GM21723 (cell line): ENCODE results near the gene DPH2.
A peak's percentile ranks its signal among the peaks of the same experiment; 100 is the strongest.

Source experiments
- ATAC-seq: cut with Tn5 transposase; IDR thresholded peaks from one replicate; pipeline ENCODE4 v1.9.1; 2021; ENCODE audit warnings: mild to moderate bottlenecking, moderate library complexity; ENCODE audit not compliant: unreplicated experiment

The DPH2 gene

GRCh38 chr1:43969746-43970466 lies at the start of gene DPH2:
DPH2 (plus strand) TSS chr1:43970010; CDS start chr1:43970176, 166 bp downstream.
- ATAC-seq, result peak; percentile 70

- ATAC-seq, result no peak
Observed at GRCh38 chr1:43921022-43921421, 48.8 kb upstream of the DPH2 start.

GRCh38 chr1:43924516-43924915 lies 45.3 kb upstream of the DPH2 start:
- no peak for ATAC-seq

GRCh38 chr1:43925846-43926245 lies 44.0 kb upstream of the DPH2 start:
- no peak for ATAC-seq

- ATAC-seq, result no peak
Observed at GRCh38 chr1:43930168-43930948, 39.5 kb upstream of the DPH2 start.

GRCh38 chr1:43930949-43931275 lies 38.9 kb upstream of the DPH2 start:
- ATAC-seq, result no peak

GRCh38 chr1:43931711-43932660 lies 37.8 kb upstream of the DPH2 start:
- ATAC-seq, result no peak

GRCh38 chr1:43932786-43933385 lies 36.9 kb upstream of the DPH2 start:
- ATAC-seq, result no peak

GRCh38 chr1:43933386-43934100 lies 36.3 kb upstream of the DPH2 start, which contains the start of gene ARTN:
ARTN (plus strand) TSS chr1:43933801; CDS start chr1:43935657, 1,856 bp downstream.
- ATAC-seq, result no peak

- ATAC-seq, result no peak
Observed at GRCh38 chr1:43934101-43934985, 35.5 kb upstream of the DPH2 start.

- ATAC-seq, result no peak
Observed at GRCh38 chr1:43934986-43935324, 34.9 kb upstream of the DPH2 start.

- no peak for ATAC-seq
Observed at GRCh38 chr1:43935711-43936427, 33.9 kb upstream of the DPH2 start.

GRCh38 chr1:43936431-43937151 lies 33.2 kb upstream of the DPH2 start:
- no peak for ATAC-seq

- no peak for ATAC-seq
Observed at GRCh38 chr1:43937179-43937865, 32.5 kb upstream of the DPH2 start.

GRCh38 chr1:43938383-43938782 lies 31.4 kb upstream of the DPH2 start:
- ATAC-seq, result no peak

- no peak for ATAC-seq
Observed at GRCh38 chr1:43938892-43939587, 30.8 kb upstream of the DPH2 start.

GRCh38 chr1:43942411-43942810 lies 27.4 kb upstream of the DPH2 start:
- ATAC-seq, result no peak
